ENCODE data around the gene SLFN11. TPM values are rescaled to one million over a fixed set of nuclear protein-coding genes. Genes with fewer than 3 reads are reported as not detected.

SLFN11 gene
- total RNA-seq, 3 donors from 2014 or later (not counting 1 experiment from before 2014, with no cell fraction given) = 22.9 to 31.8 (median 26.8) TPM

- 72% methylated on average over 2 of the region's 4 CpGs for WGBS (ENCODE audit: insufficient coverage)
Measured at GRCh38 chr17:35368081-35368830, 5.2 kb downstream of the SLFN11 start.

GRCh38 chr17:35361027-35361426 lies 12.4 kb downstream of the SLFN11 start:
- Histone ChIP-seq H3K9me3 (ENCODE audit: control insufficient read depth, insufficient read depth, low read length) (no peaks in the 10 kb centered on the region), H3K27me3 (ENCODE audit: control insufficient read depth, insufficient read depth, low read length) (no peaks in the 10 kb centered on the region), H3K36me3 (ENCODE audit: control insufficient read depth, insufficient read depth, low read length) (peaks cover 48% of the 10 kb centered on the region), H3K4me3 (ENCODE audit: low read length) (no peak overlapping the region), H3K4me1 (ENCODE audit: control insufficient read depth, insufficient read depth, low read length) (no peaks in the 10 kb centered on the region), H3K27ac (ENCODE audit: low read length) (no peak overlapping the region)
- H3K36me3 Mint-ChIP-seq = peaks cover 7% of the 10 kb centered on the region
- H3K27ac Mint-ChIP-seq = no peak overlapping the region
- DNase-seq (no peak), ATAC-seq (no peak)
- TF ChIP-seq CTCF (IDR thresholded peaks at IDR 0.05) = no peak
- WGBS (ENCODE audit: insufficient coverage) = 78% methylated on average over 1 of the region's 1 CpG
- H3K27me3 Mint-ChIP-seq (ENCODE audit: low read depth in 2 of 2) = no peaks in the 10 kb centered on the region
- peaks cover 0 to 8% of the 10 kb centered on the region in 2 donors for H3K4me1 Mint-ChIP-seq
- H3K4me3 Mint-ChIP-seq = no peak overlapping the region
- no peaks in the 10 kb centered on the region for H3K9me3 Mint-ChIP-seq
- intact Hi-C loops (cut with micrococcal nuclease) = no loop called here

More at GRCh38 chr17:35368081-35368830, 5.2 kb downstream of the SLFN11 start:
- Mint-ChIP-seq H3K9me3 (peaks cover 0 to 4% of the 10 kb centered on the region in 2 donors), H3K27me3 (ENCODE audit: low read depth in 2 of 2) (no peaks in the 10 kb centered on the region), H3K36me3 (peaks cover 7% of the 10 kb centered on the region), H3K4me1 (peaks cover 14% of the 10 kb centered on the region in 2 donors), H3K27ac (peak overlapping the region; percentile 6 to 64), H3K4me3 (peak overlapping the region; percentile 25)
- H3K9me3 ChIP-seq (ENCODE audit: control insufficient read depth, insufficient read depth, low read length) = no peaks in the 10 kb centered on the region
- peaks cover 10% of the 10 kb centered on the region for H3K36me3 ChIP-seq (ENCODE audit: control insufficient read depth, insufficient read depth, low read length)
- no peak overlapping the region for H3K4me3 ChIP-seq (ENCODE audit: low read length)
- H3K27ac ChIP-seq (ENCODE audit: low read length) = peak overlapping the region; percentile 13
- TF ChIP-seq CTCF (IDR thresholded peaks at IDR 0.05) = no peak
- H3K4me1 ChIP-seq (ENCODE audit: control insufficient read depth, insufficient read depth, low read length) = peaks cover 16% of the 10 kb centered on the region
- DNase-seq = peak in 1 of 2 donors; percentile 74
- intact Hi-C loops (cut with micrococcal nuclease) = no loop called here
- ATAC-seq = peak; percentile 92 to 97 (median 94)
- no peaks in the 10 kb centered on the region for H3K27me3 ChIP-seq (ENCODE audit: control insufficient read depth, insufficient read depth, low read length)

- H3K27me3 Mint-ChIP-seq (ENCODE audit: low read depth in 2 of 2) = no peaks in the 10 kb centered on the region
- peaks cover 53% of the 10 kb centered on the region for H3K36me3 ChIP-seq (ENCODE audit: control insufficient read depth, insufficient read depth, low read length)
- H3K27ac Mint-ChIP-seq = no peak overlapping the region
- no peaks in the 10 kb centered on the region for H3K4me1 ChIP-seq (ENCODE audit: control insufficient read depth, insufficient read depth, low read length)
- no peak for ATAC-seq
- WGBS (ENCODE audit: insufficient coverage) = 100% methylated on average over 3 of the region's 3 CpGs
- peaks cover 7% of the 10 kb centered on the region for H3K36me3 Mint-ChIP-seq
- H3K9me3 ChIP-seq (ENCODE audit: control insufficient read depth, insufficient read depth, low read length) = no peaks in the 10 kb centered on the region
- intact Hi-C loops (cut with micrococcal nuclease) = no loop called here
- no peak for TF ChIP-seq CTCF (IDR thresholded peaks at IDR 0.05)
- H3K4me3 Mint-ChIP-seq = no peak overlapping the region
- H3K4me1 Mint-ChIP-seq = peaks cover 0 to 5% of the 10 kb centered on the region in 2 donors
- H3K27ac ChIP-seq (ENCODE audit: low read length) = no peak overlapping the region
- H3K27me3 ChIP-seq (ENCODE audit: control insufficient read depth, insufficient read depth, low read length) = no peaks in the 10 kb centered on the region
- no peak for DNase-seq
- no peaks in the 10 kb centered on the region for H3K9me3 Mint-ChIP-seq
- no peak overlapping the region for H3K4me3 ChIP-seq (ENCODE audit: low read length)
Measured at GRCh38 chr17:35359398-35359797, 14.0 kb downstream of the SLFN11 start.
